Upper lobe of left lung (tissue), 4 donors: ENCODE measurements around the gene GPR137.

Experiments used
- POLR2A ChIP-seq, 4 donors: fragments of 450-650 bp; IDR thresholded peaks; one replicate each; pipeline ENCODE4 v1.5.1; 2016 to 2017; ENCODE audit warnings: antibody characterized with exemption in 4 of 4, mild to moderate bottlenecking in 2 of 4
- POLR2AphosphoS5 ChIP-seq, 2 donors: sonication (generic); formaldehyde crosslinking; IDR thresholded peaks; one replicate each; pipeline ENCODE4 v1.5.1; 2017; ENCODE audit warnings: antibody characterized with exemption in 2 of 2
- TF ChIP-seq, protein P1 (sequence below), 6 experiments: fragments of 450-650 bp in 4 of 6; fragments of 200-600 bp in 2 of 6; sonication (generic) in 2 of 6; IDR thresholded peaks; one replicate each; pipeline ENCODE4 v1.5.1; 2016 to 2019; ENCODE audit warnings: antibody characterized with exemption in 6 of 6

DNA sequence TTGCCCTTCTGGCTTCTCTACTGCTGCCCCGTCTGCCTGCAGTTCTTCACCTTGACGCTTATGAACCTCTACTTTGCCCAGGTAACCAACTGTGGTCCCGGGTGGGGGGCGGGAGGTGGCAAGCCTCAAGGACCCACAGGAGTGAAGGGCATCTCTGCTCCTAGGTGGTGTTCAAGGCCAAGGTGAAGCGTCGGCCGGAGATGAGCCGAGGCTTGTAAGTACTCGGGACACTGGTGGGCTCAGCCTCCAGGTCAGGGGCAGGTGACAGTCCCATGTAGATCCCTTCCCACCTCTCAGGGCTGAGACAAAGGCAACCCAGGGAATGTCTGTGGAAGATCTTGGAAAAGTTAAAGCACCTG is 1.1 kb downstream of the GPR137 start:
- TF ChIP-seq POLR2AphosphoS5 (IDR thresholded peaks at IDR 0.05) (no peak), POLR2A (IDR thresholded peaks at IDR 0.05) (no peak)
- TF ChIP-seq, protein P1, sequence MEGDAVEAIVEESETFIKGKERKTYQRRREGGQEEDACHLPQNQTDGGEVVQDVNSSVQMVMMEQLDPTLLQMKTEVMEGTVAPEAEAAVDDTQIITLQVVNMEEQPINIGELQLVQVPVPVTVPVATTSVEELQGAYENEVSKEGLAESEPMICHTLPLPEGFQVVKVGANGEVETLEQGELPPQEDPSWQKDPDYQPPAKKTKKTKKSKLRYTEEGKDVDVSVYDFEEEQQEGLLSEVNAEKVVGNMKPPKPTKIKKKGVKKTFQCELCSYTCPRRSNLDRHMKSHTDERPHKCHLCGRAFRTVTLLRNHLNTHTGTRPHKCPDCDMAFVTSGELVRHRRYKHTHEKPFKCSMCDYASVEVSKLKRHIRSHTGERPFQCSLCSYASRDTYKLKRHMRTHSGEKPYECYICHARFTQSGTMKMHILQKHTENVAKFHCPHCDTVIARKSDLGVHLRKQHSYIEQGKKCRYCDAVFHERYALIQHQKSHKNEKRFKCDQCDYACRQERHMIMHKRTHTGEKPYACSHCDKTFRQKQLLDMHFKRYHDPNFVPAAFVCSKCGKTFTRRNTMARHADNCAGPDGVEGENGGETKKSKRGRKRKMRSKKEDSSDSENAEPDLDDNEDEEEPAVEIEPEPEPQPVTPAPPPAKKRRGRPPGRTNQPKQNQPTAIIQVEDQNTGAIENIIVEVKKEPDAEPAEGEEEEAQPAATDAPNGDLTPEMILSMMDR (IDR thresholded peaks at IDR 0.05) = no peak
